Inflammatory macrophage treated with lipopolysaccharide for 4 hours (primary cell): ENCODE measurements around the gene BLACAT1.
"Not testable (repeated sequence)": the region's sequence is repeated elsewhere in the genome, so short reads cannot be mapped to it uniquely, and the experiment has no call there.

Experiments used
- DNase-seq: peaks from one replicate; pipeline ENCODE4 v3.0.0-alpha.2; 2020

Gene BLACAT1

DNA sequence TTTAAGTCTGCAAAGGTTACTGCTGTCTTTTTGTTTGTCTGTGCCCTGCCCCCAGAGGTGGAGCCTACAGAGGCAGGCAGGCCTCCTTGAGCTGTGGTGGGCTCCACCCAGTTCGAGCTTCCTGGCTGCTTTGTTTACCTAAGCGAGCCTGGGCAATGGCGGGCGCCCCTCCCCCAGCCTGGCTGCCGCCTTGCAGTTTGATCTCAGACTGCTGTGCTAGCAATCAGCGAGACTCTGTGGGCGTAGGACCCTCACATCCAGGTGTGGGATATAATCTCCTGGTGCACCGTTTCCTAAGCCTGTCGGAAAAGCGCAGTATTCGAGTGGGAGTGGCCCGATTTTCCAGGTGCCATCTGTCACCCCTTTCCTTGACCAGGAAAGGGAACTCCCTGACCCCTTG lies 49.6 kb downstream of the BLACAT1 start:
- DNase-seq, result not testable (repeated sequence)
